Trophoblast cell (in vitro differentiated cells and primary cell): ENCODE results near the gene RCAN3.
A peak's percentile ranks its signal among the peaks of the same experiment; 100 is the strongest.
"Not testable (repeated sequence)": the region's sequence is repeated elsewhere in the genome, so short reads cannot be mapped to it uniquely, and the experiment has no call there.

Experiments
- DNase-seq, 2 donors: peaks; one replicate each; pipeline ENCODE4 v3.0.0-alpha.2; 2016
- H2AFZ ChIP-seq: 2 replicates; pipeline ENCODE4 v1.6.1; 2013; ENCODE audit warnings: low read length, moderate library complexity, mild to moderate bottlenecking; ENCODE audit not compliant: insufficient read depth, poor library complexity
- H2AK5ac ChIP-seq: 2 replicates; pipeline ENCODE4 v1.6.1; 2013; ENCODE audit warnings: mild to moderate bottlenecking, low read length
- H2BK120ac ChIP-seq: 2 replicates; pipeline ENCODE4 v1.6.1; 2013; ENCODE audit warnings: low read length, mild to moderate bottlenecking, moderate library complexity; ENCODE audit not compliant: insufficient read depth, poor library complexity
- H2BK12ac ChIP-seq: 2 replicates; pipeline ENCODE4 v1.6.1; 2013; ENCODE audit warnings: mild to moderate bottlenecking, low read length, moderate library complexity
- H2BK5ac ChIP-seq: 2 replicates; pipeline ENCODE4 v1.6.1; 2013; ENCODE audit warnings: low read length, low read depth, moderate library complexity, mild to moderate bottlenecking; ENCODE audit not compliant: poor library complexity
- H3K14ac ChIP-seq: 2 replicates; pipeline ENCODE4 v1.6.1; 2013; ENCODE audit warnings: mild to moderate bottlenecking, low read length
- H3K18ac ChIP-seq: 2 replicates; pipeline ENCODE4 v1.6.1; 2013; ENCODE audit warnings: mild to moderate bottlenecking, low read length
- H3K23ac ChIP-seq: 2 replicates; pipeline ENCODE4 v1.6.1; 2013; ENCODE audit warnings: low read length
- H3K27ac ChIP-seq: 2 replicates; pipeline ENCODE4 v1.5.1; 2013; ENCODE audit warnings: low read depth, mild to moderate bottlenecking, inconsistent platforms, low read length, moderate library complexity
- H3K27me3 ChIP-seq: 2 replicates; pipeline ENCODE4 v1.6.1; 2013; ENCODE audit warnings: inconsistent platforms, mild to moderate bottlenecking, low read length, moderate library complexity; ENCODE audit not compliant: insufficient read depth
- H3K36me3 ChIP-seq, 2 experiments: 1 replicate in 1 of 2; 2 replicates in 1 of 2; pipeline ENCODE4 v1.6.1; 2013; ENCODE audit warnings: low read length in 2 of 2, mild to moderate bottlenecking in 2 of 2, moderate library complexity in 1 of 2; ENCODE audit not compliant: insufficient read depth in 2 of 2, control insufficient read depth in 1 of 2
- H3K4ac ChIP-seq: 2 replicates; pipeline ENCODE4 v1.6.1; 2013; ENCODE audit warnings: low read depth, mild to moderate bottlenecking, low read length, moderate library complexity
- H3K4me1 ChIP-seq, 2 experiments: 1 replicate in 1 of 2; 2 replicates in 1 of 2; pipeline ENCODE4 v1.6.1; 2013; ENCODE audit warnings: low read length in 2 of 2, mild to moderate bottlenecking in 2 of 2, moderate library complexity in 1 of 2; ENCODE audit not compliant: insufficient read depth in 2 of 2, control insufficient read depth in 1 of 2
- H3K4me2 ChIP-seq: 2 replicates; pipeline ENCODE4 v1.6.1; 2013; ENCODE audit warnings: inconsistent platforms, mild to moderate bottlenecking, low read length, moderate library complexity
- H3K4me3 ChIP-seq: 2 replicates; pipeline ENCODE4 v1.5.1; 2013; ENCODE audit warnings: mild to moderate bottlenecking, low read depth, low read length, inconsistent platforms
- H3K79me1 ChIP-seq: one replicate; pipeline ENCODE4 v1.6.1; 2013; ENCODE audit warnings: low read length
- H3K79me2 ChIP-seq: 2 replicates; pipeline ENCODE4 v1.6.1; 2013; ENCODE audit warnings: low read length, mild to moderate bottlenecking; ENCODE audit not compliant: control insufficient read depth, insufficient read depth, poor library complexity
- H3K9ac ChIP-seq: 2 replicates; pipeline ENCODE4 v1.6.1; 2013; ENCODE audit warnings: mild to moderate bottlenecking, low read length
- H3K9me3 ChIP-seq: 2 replicates; pipeline ENCODE4 v1.6.1; 2013; ENCODE audit warnings: low read depth, mild to moderate bottlenecking, control low read depth, inconsistent platforms, low read length; ENCODE audit not compliant: insufficient read depth
- H4K12ac ChIP-seq: 2 replicates; pipeline ENCODE4 v1.6.1; 2013; ENCODE audit warnings: low read depth, mild to moderate bottlenecking, low read length, moderate library complexity
- H4K8ac ChIP-seq: 2 replicates; pipeline ENCODE4 v1.6.1; 2013; ENCODE audit warnings: low read depth, mild to moderate bottlenecking, low read length, moderate library complexity
- H4K91ac ChIP-seq: one replicate; pipeline ENCODE4 v1.6.1; 2013; ENCODE audit warnings: low read depth, mild to moderate bottlenecking, low read length, moderate library complexity
- WGBS: extraction: QIAGEN DNeasy Blood & Tissue Kit; methylation state at CpG from one replicate; pipeline ENCODE4 v1.1.7; 2013; ENCODE audit warnings: missing lambda C conversion rate; ENCODE audit not compliant: insufficient read length, insufficient coverage; ENCODE audit errors: extremely low coverage; 5-methylcytosine and 5-hydroxymethylcytosine counted together

RCAN3 gene

DNA sequence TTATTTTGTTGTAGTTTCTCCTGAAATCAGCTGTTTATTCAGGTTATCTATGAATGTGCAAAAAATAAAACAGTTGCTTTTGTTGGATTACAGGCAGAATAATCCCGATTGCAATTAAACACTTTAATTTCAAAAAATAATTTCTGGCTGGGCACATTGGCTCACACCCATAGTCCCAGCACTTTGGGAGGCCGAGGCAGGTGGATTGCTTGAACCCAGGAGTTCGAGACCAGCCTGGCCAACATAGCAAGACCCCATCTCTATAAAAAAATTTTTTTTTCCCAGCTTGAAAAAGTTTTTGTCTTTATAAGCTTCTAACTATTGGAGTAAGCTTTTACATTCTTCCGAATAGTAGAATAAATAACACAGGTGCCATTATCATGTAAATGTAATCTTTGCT, 15.3 kb downstream of the RCAN3 start:
- H4K91ac ChIP-seq = no peak overlapping the region
- no peak overlapping the region for H2AFZ ChIP-seq
- no peaks in the 10 kb centered on the region for H3K9me3 ChIP-seq
- H2BK12ac ChIP-seq = no peak overlapping the region
- no peaks in the 10 kb centered on the region for H3K79me1 ChIP-seq
- H3K36me3 ChIP-seq = peaks cover 0 to 1% of the 10 kb centered on the region in 2 experiments
- no peak overlapping the region for H2AK5ac ChIP-seq
- no peak overlapping the region for H3K4me2 ChIP-seq
- H2BK5ac ChIP-seq = no peak overlapping the region
- no peaks in the 10 kb centered on the region for H3K4me1 ChIP-seq
- H3K9ac ChIP-seq = no peak overlapping the region
- H3K4ac ChIP-seq = no peak overlapping the region
- no peak overlapping the region for H3K23ac ChIP-seq
- H3K14ac ChIP-seq = no peak overlapping the region
- H4K12ac ChIP-seq = no peak overlapping the region
- no peaks in the 10 kb centered on the region for H3K79me2 ChIP-seq
- H3K27me3 ChIP-seq = no peaks in the 10 kb centered on the region
- no peak for DNase-seq
- no peak overlapping the region for H2BK120ac ChIP-seq
- WGBS = no CpG with 5 or more reads among the region's 4 CpGs
- H3K18ac ChIP-seq = no peak overlapping the region
- H4K8ac ChIP-seq = no peak overlapping the region
- H3K4me3 ChIP-seq = no peak overlapping the region
- no peak overlapping the region for H3K27ac ChIP-seq

DNA sequence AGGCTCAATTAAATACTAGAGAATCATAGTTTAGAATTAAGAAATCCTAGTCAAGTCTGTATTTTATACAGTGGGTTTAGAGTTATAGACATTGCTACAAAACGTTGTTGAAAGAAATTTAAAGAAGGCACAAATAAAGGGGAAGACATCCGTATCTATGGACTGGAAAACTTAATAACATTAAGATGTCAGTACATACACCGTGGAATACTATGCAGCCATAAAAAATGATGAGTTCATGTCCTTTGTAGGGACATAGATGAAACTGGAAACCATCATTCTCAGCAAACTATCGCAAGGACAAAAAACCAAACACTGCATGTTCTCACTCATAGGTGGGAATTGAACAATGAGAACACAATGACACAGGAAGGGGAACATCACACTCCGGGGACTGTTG, 17.6 kb downstream of the RCAN3 start:
- not testable (repeated sequence) for H4K91ac ChIP-seq, H4K12ac ChIP-seq, H3K4me2 ChIP-seq, H3K4ac ChIP-seq, H3K4me3 ChIP-seq, H3K79me2 ChIP-seq, H3K36me3 ChIP-seq, H3K9ac ChIP-seq, H4K8ac ChIP-seq, H3K18ac ChIP-seq, H2BK5ac ChIP-seq, H3K14ac ChIP-seq, H3K27ac ChIP-seq, DNase-seq, H3K23ac ChIP-seq, H3K4me1 ChIP-seq, H3K79me1 ChIP-seq, H3K27me3 ChIP-seq, H3K9me3 ChIP-seq, H2BK12ac ChIP-seq, H2AFZ ChIP-seq, H2BK120ac ChIP-seq, H2AK5ac ChIP-seq
- WGBS = no CpG with 5 or more reads among the region's 5 CpGs

DNA sequence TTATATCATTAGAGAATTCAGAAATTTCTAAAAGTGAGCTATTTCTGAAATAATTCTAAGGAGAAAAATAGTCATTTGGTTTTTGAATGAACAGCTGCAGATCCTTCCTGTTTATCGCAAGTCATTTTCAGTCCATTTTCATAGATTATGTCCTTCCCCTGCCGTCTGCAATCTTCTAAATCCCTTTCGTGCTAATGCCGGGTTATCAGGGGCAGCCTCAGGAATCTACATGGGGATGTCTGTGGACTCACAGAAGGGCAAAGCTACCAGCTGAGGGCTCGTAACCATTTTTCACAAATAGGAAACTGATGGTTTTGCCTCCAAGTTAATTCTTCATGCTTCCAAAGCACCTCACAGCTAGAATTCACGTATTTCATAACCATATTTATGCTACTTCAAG, 23.0 kb downstream of the RCAN3 start:
- H3K27ac ChIP-seq = no peak overlapping the region
- no peaks in the 10 kb centered on the region for H3K9me3 ChIP-seq
- H4K8ac ChIP-seq = no peak overlapping the region
- H4K91ac ChIP-seq = no peak overlapping the region
- H3K9ac ChIP-seq = no peak overlapping the region
- peaks cover 0 to 2% of the 10 kb centered on the region in 2 experiments for H3K36me3 ChIP-seq
- H3K4me2 ChIP-seq = no peak overlapping the region
- no peak overlapping the region for H2AK5ac ChIP-seq
- H2BK5ac ChIP-seq = peak overlapping the region; percentile 37
- H3K27me3 ChIP-seq = no peaks in the 10 kb centered on the region
- H3K79me2 ChIP-seq = no peaks in the 10 kb centered on the region
- no peak overlapping the region for H2AFZ ChIP-seq
- H3K14ac ChIP-seq = no peak overlapping the region
- WGBS = no CpG with 5 or more reads among the region's 6 CpGs
- no peak overlapping the region for H2BK12ac ChIP-seq
- no peaks in the 10 kb centered on the region for H3K79me1 ChIP-seq
- no peak for DNase-seq
- no peak overlapping the region for H3K4ac ChIP-seq
- no peaks in the 10 kb centered on the region for H3K4me1 ChIP-seq
- H3K18ac ChIP-seq = no peak overlapping the region
- H4K12ac ChIP-seq = no peak overlapping the region
- H3K23ac ChIP-seq = no peak overlapping the region
- H2BK120ac ChIP-seq = no peak overlapping the region
- no peak overlapping the region for H3K4me3 ChIP-seq

DNA sequence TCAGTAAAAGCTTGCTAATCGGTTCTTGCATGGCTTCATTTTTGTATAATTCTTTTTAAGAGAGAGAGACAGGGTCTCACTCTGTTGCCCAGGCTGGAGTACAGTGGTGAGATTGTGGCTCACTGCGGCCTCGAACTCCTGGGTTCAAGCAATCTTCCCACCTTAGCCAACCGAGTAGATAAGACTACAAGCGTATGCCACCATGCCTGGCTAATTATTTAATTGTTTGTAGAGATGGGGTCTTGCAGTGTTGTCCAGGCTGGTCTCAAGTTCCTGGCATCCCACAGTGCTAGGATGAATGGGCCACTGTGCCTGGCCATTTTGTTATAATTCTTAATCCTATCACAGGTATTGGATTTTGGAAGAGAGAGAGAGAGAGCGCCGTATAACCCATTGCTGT, 23.4 kb downstream of the RCAN3 start:
- H3K23ac ChIP-seq = no peak overlapping the region
- no peak overlapping the region for H4K91ac ChIP-seq
- H2AFZ ChIP-seq = no peak overlapping the region
- no peak overlapping the region for H3K4me2 ChIP-seq
- H2BK12ac ChIP-seq = no peak overlapping the region
- no peak overlapping the region for H4K12ac ChIP-seq
- no CpG with 5 or more reads among the region's 7 CpGs for WGBS
- no peak overlapping the region for H3K4ac ChIP-seq
- H3K9me3 ChIP-seq = no peaks in the 10 kb centered on the region
- no peak overlapping the region for H3K9ac ChIP-seq
- no peak overlapping the region for H3K27ac ChIP-seq
- DNase-seq = no peak
- no peak overlapping the region for H2BK120ac ChIP-seq
- no peaks in the 10 kb centered on the region for H3K4me1 ChIP-seq
- no peak overlapping the region for H2BK5ac ChIP-seq
- no peaks in the 10 kb centered on the region for H3K79me1 ChIP-seq
- peaks cover 0 to 2% of the 10 kb centered on the region in 2 experiments for H3K36me3 ChIP-seq
- no peak overlapping the region for H3K18ac ChIP-seq
- no peak overlapping the region for H2AK5ac ChIP-seq
- no peak overlapping the region for H3K14ac ChIP-seq
- no peak overlapping the region for H4K8ac ChIP-seq
- H3K4me3 ChIP-seq = no peak overlapping the region
- no peaks in the 10 kb centered on the region for H3K27me3 ChIP-seq
- H3K79me2 ChIP-seq = no peaks in the 10 kb centered on the region
